MM.1S (cell line): ENCODE data around the gene EVL.

ENCODE experiments used
- DNase-seq: peaks from one replicate; pipeline ENCODE4 v3.0.0-alpha.2; 2015
- H2AFZ ChIP-seq: fragments of 300-600 bp; sonication (generic); 2 replicates; pipeline ENCODE4 v1.6.0; 2016; ENCODE audit warnings: antibody characterized with exemption, low read length
- H3F3A ChIP-seq: fragments of 300-600 bp; sonication (generic); 2 replicates; pipeline ENCODE4 v1.6.1; 2016; ENCODE audit warnings: mild to moderate bottlenecking, antibody characterized with exemption, low read length, moderate library complexity, mixed read lengths; ENCODE audit not compliant: insufficient read depth
- H3K27ac ChIP-seq: fragments of 300-600 bp; sonication (generic); 2 replicates; pipeline ENCODE4 v1.5.1; 2016; ENCODE audit warnings: mild to moderate bottlenecking, low read length
- H3K27me3 ChIP-seq: fragments of 300-600 bp; sonication (generic); replicated peaks from 2 replicates; pipeline ENCODE4 v1.6.0; 2016; ENCODE audit warnings: low read length; ENCODE audit not compliant: insufficient read depth
- H3K36me3 ChIP-seq: fragments of 300-600 bp; sonication (generic); replicated peaks from 2 replicates; pipeline ENCODE4 v1.6.1; 2016; ENCODE audit warnings: mild to moderate bottlenecking, low read length, mixed read lengths; ENCODE audit not compliant: insufficient read depth
- H3K4me1 ChIP-seq: fragments of 300-600 bp; sonication (generic); 2 replicates; pipeline ENCODE4 v1.6.1; 2016; ENCODE audit warnings: low read length, mixed read lengths
- H3K4me2 ChIP-seq: fragments of 300-600 bp; sonication (generic); 2 replicates; pipeline ENCODE4 v1.6.0; 2016; ENCODE audit warnings: low read depth, low read length
- H3K4me3 ChIP-seq: fragments of 300-600 bp; sonication (generic); 2 replicates; pipeline ENCODE4 v1.5.1; 2016; ENCODE audit warnings: low read length, mixed read lengths
- H3K79me2 ChIP-seq: fragments of 300-600 bp; sonication (generic); 2 replicates; pipeline ENCODE4 v1.6.1; 2016; ENCODE audit warnings: mixed run types, low read length, mixed read lengths
- H3K9ac ChIP-seq: fragments of 300-600 bp; sonication (generic); 2 replicates; pipeline ENCODE4 v1.6.1; 2016; ENCODE audit warnings: low read length, mixed read lengths
- H3K9me2 ChIP-seq: fragments of 300-600 bp; sonication (generic); replicated peaks from 2 replicates; pipeline ENCODE4 v1.6.1; 2016; ENCODE audit warnings: mild to moderate bottlenecking, low read length, mixed read lengths; ENCODE audit not compliant: insufficient read depth
- H3K9me3 ChIP-seq: fragments of 300-600 bp; sonication (generic); replicated peaks from 2 replicates; pipeline ENCODE4 v1.6.1; 2016; ENCODE audit warnings: mild to moderate bottlenecking, low read length, mixed read lengths; ENCODE audit not compliant: insufficient read depth
- H4K20me1 ChIP-seq: fragments of 300-600 bp; sonication (generic); 2 replicates; pipeline ENCODE4 v1.6.1; 2016; ENCODE audit warnings: mild to moderate bottlenecking, low read length, moderate library complexity, mixed read lengths; ENCODE audit not compliant: insufficient read depth
- CTCF ChIP-seq: fragments of 300-600 bp; sonication (generic); IDR thresholded peaks from 2 replicates; pipeline ENCODE4 v1.5.1; 2016; ENCODE audit warnings: antibody characterized with exemption, low read length, mixed read lengths
- EZH2 ChIP-seq: fragments of 300-600 bp; sonication (generic); optimal IDR thresholded peaks from 2 replicates; pipeline ENCODE3; 2017; ENCODE audit warnings: low read depth, mild to moderate bottlenecking, antibody characterized with exemption, low read length, mixed read lengths
- EZH2phosphoT487 ChIP-seq: fragments of 300-600 bp; sonication (generic); IDR thresholded peaks from 2 replicates; pipeline ENCODE4 v1.6.1; 2018; ENCODE audit warnings: antibody characterized with exemption, low read length

EVL gene

GRCh38 chr14:100072783-100073346 is 7.6 kb downstream of the EVL start:
- Histone ChIP-seq H3K9me2 (no peaks in the 10 kb centered on the region), H3K4me3 (no peak overlapping the region), H4K20me1 (no peaks in the 10 kb centered on the region), H3K9me3 (no peaks in the 10 kb centered on the region), H2AFZ (peak overlapping the region; percentile 35; the same call in 1 of the 2 replicates), H3K79me2 (no peaks in the 10 kb centered on the region), H3K27ac (peak overlapping the region; percentile 34; the same call in 1 of the 2 replicates), H3K36me3 (no peaks in the 10 kb centered on the region), H3K4me1 (peaks cover 18% of the 10 kb centered on the region), H3K4me2 (peak overlapping the region; percentile 41), H3K27me3 (no peaks in the 10 kb centered on the region), H3K9ac (no peak overlapping the region), H3F3A (no peaks in the 10 kb centered on the region; the same call in 1 of the 2 replicates)
- DNase-seq: peak; percentile 53
- TF ChIP-seq EZH2 (no peak), EZH2phosphoT487 (no peak), CTCF (peak; percentile 49)

- no peak for TF ChIP-seq EZH2phosphoT487
- no peak for TF ChIP-seq EZH2
- no peak for TF ChIP-seq CTCF
- H3K79me2 ChIP-seq: no peaks in the 10 kb centered on the region
- no peak overlapping the region for H2AFZ ChIP-seq
- H3K4me3 ChIP-seq: no peak overlapping the region
- no peak for DNase-seq
- H3K9me3 ChIP-seq: no peaks in the 10 kb centered on the region
- no peaks in the 10 kb centered on the region for H4K20me1 ChIP-seq
- no peaks in the 10 kb centered on the region for H3K27me3 ChIP-seq
- no peaks in the 10 kb centered on the region for H3K36me3 ChIP-seq
- no peak overlapping the region for H3K4me2 ChIP-seq
- H3K27ac ChIP-seq: no peak overlapping the region
- no peaks in the 10 kb centered on the region for H3K9me2 ChIP-seq
- H3K9ac ChIP-seq: no peak overlapping the region
- H3F3A ChIP-seq: no peaks in the 10 kb centered on the region; the same call in 1 of the 2 replicates
- H3K4me1 ChIP-seq: peaks cover 18% of the 10 kb centered on the region
Measured at GRCh38 chr14:100073576-100074430, 8.6 kb downstream of the EVL start.

GRCh38 chr14:100074431-100075100 is 9.3 kb downstream of the EVL start:
- H3K4me2 ChIP-seq: no peak overlapping the region
- H3K27me3 ChIP-seq: no peaks in the 10 kb centered on the region
- H3K27ac ChIP-seq: no peak overlapping the region
- TF ChIP-seq EZH2phosphoT487 (no peak), EZH2 (no peak), CTCF (no peak)
- H3K36me3 ChIP-seq: no peaks in the 10 kb centered on the region
- no peaks in the 10 kb centered on the region for H4K20me1 ChIP-seq
- H2AFZ ChIP-seq: no peak overlapping the region
- no peak for DNase-seq
- no peaks in the 10 kb centered on the region; the same call in 1 of the 2 replicates for H3F3A ChIP-seq
- H3K9me3 ChIP-seq: no peaks in the 10 kb centered on the region
- no peaks in the 10 kb centered on the region for H3K79me2 ChIP-seq
- H3K4me1 ChIP-seq: peaks cover 18% of the 10 kb centered on the region
- H3K4me3 ChIP-seq: no peak overlapping the region
- no peak overlapping the region for H3K9ac ChIP-seq
- no peaks in the 10 kb centered on the region for H3K9me2 ChIP-seq
